Neural crest cell (in vitro differentiated cells): ENCODE data around the gene ADK. TPM values are rescaled to one million over a fixed set of nuclear protein-coding genes. Genes with fewer than 3 reads are reported as not detected.

Experiments used
- DNase-seq: peaks from one replicate; pipeline ENCODE4 v3.0.0; 2021; ENCODE audit warnings: low read depth, mixed read lengths, low spot score
- H3K27ac Mint-ChIP-seq: one replicate; pipeline ENCODE4 v1.8.0; 2021; ENCODE audit warnings: mild to moderate bottlenecking, mixed read lengths; ENCODE audit not compliant: unreplicated experiment
- H3K27me3 Mint-ChIP-seq: 2 replicates; pipeline ENCODE4 v1.8.0; 2021; ENCODE audit warnings: low read depth, mild to moderate bottlenecking, mixed read lengths
- H3K36me3 Mint-ChIP-seq: 2 replicates; pipeline ENCODE4 v1.8.0; 2021; ENCODE audit warnings: low read depth, mild to moderate bottlenecking, mixed read lengths
- H3K4me1 Mint-ChIP-seq: 2 replicates; pipeline ENCODE4 v1.8.0; 2021; ENCODE audit warnings: mixed read lengths
- H3K4me3 Mint-ChIP-seq: one replicate; pipeline ENCODE4 v1.8.0; 2021; ENCODE audit warnings: mild to moderate bottlenecking, mixed read lengths
- H3K9me3 Mint-ChIP-seq: 2 replicates; pipeline ENCODE4 v1.8.0; 2021; ENCODE audit warnings: mixed read lengths
- CTCF ChIP-seq: fragments of 200-600 bp; sonication (generic); conservative IDR thresholded peaks from 2 replicates; pipeline ENCODE4 v1.5.0; 2021; ENCODE audit warnings: antibody characterized with exemption, mild to moderate bottlenecking
- total RNA-seq: library from RNA; stranded (reverse); gene quantifications from 2 replicates; pipeline ENCODE4 v1.2.1, GENCODE V29; 2021

The ADK gene
- total RNA-seq, 1 donor from 2014 or later: 35.6 TPM

GRCh38 chr10:74165530-74165901, 14.5 kb downstream of the ADK start:
- no peak overlapping the region for H3K4me3 Mint-ChIP-seq
- DNase-seq: no peak
- no peaks in the 10 kb centered on the region for H3K27me3 Mint-ChIP-seq
- H3K4me1 Mint-ChIP-seq: peaks cover 4% of the 10 kb centered on the region
- no peaks in the 10 kb centered on the region for H3K9me3 Mint-ChIP-seq
- no peak for TF ChIP-seq CTCF
- no peaks in the 10 kb centered on the region for H3K36me3 Mint-ChIP-seq
- H3K27ac Mint-ChIP-seq: no peak overlapping the region

GRCh38 chr10:74167443-74167842, 16.4 kb downstream of the ADK start:
- H3K36me3 Mint-ChIP-seq: no peaks in the 10 kb centered on the region
- no peak for DNase-seq
- no peak for TF ChIP-seq CTCF
- peaks cover 4% of the 10 kb centered on the region for H3K4me1 Mint-ChIP-seq
- no peak overlapping the region for H3K4me3 Mint-ChIP-seq
- H3K27ac Mint-ChIP-seq: no peak overlapping the region
- H3K27me3 Mint-ChIP-seq: no peaks in the 10 kb centered on the region
- no peaks in the 10 kb centered on the region for H3K9me3 Mint-ChIP-seq

GRCh38 chr10:74171625-74172024, 20.6 kb downstream of the ADK start:
- TF ChIP-seq CTCF: no peak
- DNase-seq: no peak
- no peaks in the 10 kb centered on the region for H3K9me3 Mint-ChIP-seq
- H3K27ac Mint-ChIP-seq: peak overlapping the region; percentile 53
- no peaks in the 10 kb centered on the region for H3K36me3 Mint-ChIP-seq
- no peak overlapping the region for H3K4me3 Mint-ChIP-seq
- H3K27me3 Mint-ChIP-seq: no peaks in the 10 kb centered on the region
- peaks cover 8% of the 10 kb centered on the region for H3K4me1 Mint-ChIP-seq

- DNase-seq: no peak
- peaks cover 13% of the 10 kb centered on the region for H3K4me1 Mint-ChIP-seq
- no peaks in the 10 kb centered on the region for H3K9me3 Mint-ChIP-seq
- H3K4me3 Mint-ChIP-seq: peak overlapping the region; percentile 73
- H3K27me3 Mint-ChIP-seq: no peaks in the 10 kb centered on the region
- TF ChIP-seq CTCF: no peak
- H3K36me3 Mint-ChIP-seq: no peaks in the 10 kb centered on the region
- H3K27ac Mint-ChIP-seq: no peak overlapping the region
Measured at GRCh38 chr10:74174521-74174920, 23.5 kb downstream of the ADK start.

GRCh38 chr10:74175510-74176379, 24.7 kb downstream of the ADK start:
- Mint-ChIP-seq H3K27me3 (no peaks in the 10 kb centered on the region), H3K9me3 (no peaks in the 10 kb centered on the region), H3K4me1 (peaks cover 13% of the 10 kb centered on the region), H3K27ac (peak overlapping the region; percentile 98), H3K4me3 (peak overlapping the region; percentile 97), H3K36me3 (no peaks in the 10 kb centered on the region)
- TF ChIP-seq CTCF: no peak
- no peak for DNase-seq
